Middle frontal gyrus (tissue), 1 donor: ENCODE data around the gene P3H2.
"Not testable (repeated sequence)": the region's sequence is repeated elsewhere in the genome, so short reads cannot be mapped to it uniquely, and the experiment has no call there.

ENCODE experiments used
- DNase-seq: peaks from one replicate; pipeline ENCODE4 v3.0.0-alpha.2; 2015; ENCODE audit warnings: low spot score; ENCODE audit errors: extremely low spot score

P3H2 gene

GRCh38 chr3:190120269-190121060 is at the start of gene P3H2:
Gene P3H2, minus strand, starts transcription at chr3:190120897. Its CDS starts 166 bp downstream, at chr3:190120731.
- peak; percentile 78 for DNase-seq

- DNase-seq: no peak
Measured at GRCh38 chr3:190169877-190170276, 49.2 kb upstream of the P3H2 start.

DNA sequence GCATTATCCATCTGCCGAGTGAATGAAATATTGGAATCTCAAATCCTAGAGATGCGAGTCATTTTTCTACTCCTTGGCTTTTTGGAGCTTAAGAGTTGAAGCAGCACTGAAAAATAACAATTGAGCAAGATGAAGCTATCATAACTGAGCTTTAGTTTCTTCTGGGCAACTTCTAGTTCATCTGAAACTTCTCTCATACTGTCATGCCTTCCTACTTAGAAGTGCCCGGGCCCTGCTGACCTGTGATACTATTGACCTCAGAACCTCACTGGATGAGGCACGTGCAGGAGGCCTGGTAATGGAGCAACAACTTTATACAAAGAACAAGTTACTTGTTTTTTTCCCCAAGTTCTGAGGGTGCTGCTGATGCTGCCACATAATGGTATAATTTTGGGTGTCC is 48.5 kb upstream of the P3H2 start:
- no peak for DNase-seq

DNA sequence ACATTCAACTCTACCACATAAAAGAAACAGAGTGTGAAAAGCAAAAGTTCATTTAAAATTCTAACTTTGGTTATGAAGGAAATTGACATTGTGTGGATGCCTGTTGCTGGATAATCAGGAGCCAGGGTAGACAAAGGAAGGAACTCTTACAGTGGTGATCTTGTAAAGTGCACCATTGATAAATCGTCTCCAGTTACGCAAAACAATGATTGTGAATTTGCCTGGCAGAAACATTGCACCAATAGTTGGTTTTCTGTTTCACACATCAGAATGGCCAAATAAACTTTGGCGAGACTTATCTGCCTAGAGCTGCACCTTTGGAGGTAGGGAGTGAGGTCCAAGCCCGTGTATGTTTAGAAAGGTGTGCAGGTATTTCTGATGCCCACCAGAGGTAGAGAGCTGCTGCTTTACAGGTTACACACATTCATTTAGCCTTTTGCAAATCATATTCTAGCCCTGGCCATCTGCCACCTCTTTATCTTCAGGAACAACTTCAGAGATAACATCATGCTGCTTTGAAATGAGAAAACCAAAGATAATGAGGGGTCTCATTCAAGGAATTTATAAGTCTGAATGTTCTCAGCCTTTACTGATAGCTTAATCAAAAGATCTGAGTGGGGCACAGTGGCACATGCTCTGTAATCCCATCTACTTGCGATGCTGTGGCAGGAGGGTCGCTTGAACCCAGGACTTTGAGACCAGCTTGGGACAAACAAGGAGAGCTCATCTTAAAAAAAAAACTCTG is 47.4 kb upstream of the P3H2 start:
- DNase-seq: no peak

DNA sequence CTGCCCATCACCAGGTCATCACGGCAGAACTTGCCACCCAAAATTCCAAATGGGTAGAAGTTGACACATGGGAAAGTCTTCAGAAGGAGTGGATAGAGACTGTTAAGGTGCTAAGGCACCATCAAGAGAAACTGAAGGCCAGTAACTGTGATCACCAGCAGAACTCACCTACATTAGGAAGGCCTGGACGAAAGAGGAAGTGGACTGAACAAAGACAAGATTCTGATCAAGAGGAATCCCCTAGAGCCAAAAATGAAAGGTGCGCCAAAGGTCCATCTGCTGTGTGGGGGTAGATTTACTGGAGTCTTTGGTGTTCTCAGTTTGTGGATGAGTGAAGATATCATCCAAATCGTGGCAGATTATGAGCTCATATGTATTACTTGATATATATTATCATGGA is 46.3 kb upstream of the P3H2 start:
- DNase-seq: no peak

DNA sequence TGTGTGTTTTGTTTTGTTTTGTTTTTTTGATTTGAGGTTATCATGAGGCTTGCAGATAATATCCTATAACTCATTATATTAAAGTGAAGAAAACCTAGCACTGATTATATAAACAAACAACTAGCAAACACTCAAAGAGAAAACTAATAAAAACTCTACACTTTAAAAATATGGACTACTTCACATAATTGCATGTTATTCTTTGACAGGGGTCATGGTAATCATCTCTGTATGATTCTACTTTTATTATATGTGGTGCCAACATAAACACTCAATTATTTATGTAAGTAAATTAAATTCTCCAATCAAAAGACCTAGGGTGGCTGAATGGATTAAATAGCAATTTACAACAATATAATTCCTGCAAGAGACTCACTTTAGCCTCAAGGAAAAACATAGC is 44.6 kb upstream of the P3H2 start:
- DNase-seq: no peak

DNA sequence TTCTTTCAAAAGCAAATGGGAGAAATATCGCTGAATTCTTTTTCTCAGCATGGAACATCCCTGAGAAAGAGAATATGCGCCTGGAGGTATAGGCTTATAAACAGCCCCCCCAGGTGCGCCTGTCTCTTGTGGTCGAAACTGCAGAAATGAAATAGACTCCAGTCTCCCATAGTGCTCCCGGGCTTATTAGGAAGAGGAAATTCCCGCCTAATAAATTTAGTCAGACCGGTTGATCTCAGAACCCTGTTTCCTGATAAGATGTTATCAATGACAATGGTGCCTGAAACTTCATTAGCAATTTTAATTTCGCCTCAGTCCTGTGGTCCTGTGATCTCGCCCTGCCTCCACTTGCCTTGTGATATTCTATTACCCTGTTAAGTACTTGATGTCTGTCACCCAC is 41.3 kb upstream of the P3H2 start:
- DNase-seq: not testable (repeated sequence)

DNA sequence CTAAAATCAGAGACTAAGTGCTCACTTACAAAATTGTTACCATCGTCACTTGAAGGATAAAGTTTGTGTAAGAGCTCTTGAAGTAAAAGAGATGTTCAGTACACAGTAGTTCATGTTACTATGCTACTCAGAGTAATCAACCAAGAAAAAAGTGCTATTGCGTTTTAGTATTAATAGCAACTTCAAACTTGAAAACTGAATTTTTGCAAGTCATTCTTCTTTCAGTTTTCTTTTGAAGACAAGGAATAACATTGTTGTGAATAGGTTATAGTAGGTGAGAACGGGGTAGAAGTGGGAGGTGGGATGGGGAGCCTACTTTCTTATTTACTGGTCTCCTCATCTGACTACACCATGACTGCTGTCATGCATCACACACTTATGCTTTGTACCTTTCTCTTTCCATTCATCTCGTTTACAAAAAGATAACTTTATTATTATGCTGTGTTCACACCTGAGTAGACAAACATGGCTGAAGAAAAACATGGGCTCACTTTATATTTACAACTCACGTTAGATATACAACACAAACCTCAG is 39.3 kb upstream of the P3H2 start:
- DNase-seq: no peak

DNA sequence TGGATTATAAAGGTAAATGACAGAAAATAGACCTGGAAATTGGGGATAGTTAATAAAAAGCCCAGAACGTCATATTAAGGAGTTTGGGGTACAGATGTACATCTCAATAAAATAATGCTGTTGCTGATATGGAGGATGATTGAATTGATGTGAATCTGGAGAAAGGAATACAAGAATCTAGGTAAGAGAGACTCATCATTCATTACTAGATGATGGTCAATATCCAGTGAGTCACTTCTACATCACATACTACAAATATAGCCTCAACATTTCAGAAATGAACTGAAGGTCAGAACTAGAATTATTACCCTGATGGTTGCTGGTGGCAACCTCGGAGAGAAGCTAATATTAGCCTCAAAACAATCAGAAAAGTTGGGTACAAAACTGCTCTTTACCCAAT is 37.6 kb upstream of the P3H2 start:
- DNase-seq: no peak

DNA sequence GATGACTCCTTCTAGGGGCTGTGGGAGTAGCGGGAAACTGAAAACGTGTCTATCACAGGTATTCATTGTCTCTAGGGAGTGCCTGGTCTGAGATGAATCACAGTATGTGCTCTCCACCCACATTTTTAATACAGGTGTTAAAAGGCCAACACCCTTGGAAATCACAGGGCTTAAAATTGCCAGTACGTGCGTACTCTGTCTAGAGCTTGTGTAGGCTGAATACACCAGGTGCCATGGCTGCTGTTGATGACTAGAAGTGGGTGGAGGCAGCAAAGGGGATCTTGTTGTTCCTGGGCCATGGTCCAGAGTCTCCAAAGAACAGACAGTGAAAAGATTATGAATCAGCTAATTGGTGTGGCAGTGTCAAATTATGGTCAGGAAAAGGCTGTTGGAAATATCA is 35.1 kb upstream of the P3H2 start:
- no peak for DNase-seq

- no peak for DNase-seq
Measured at GRCh38 chr3:190150681-190151080, 30.0 kb upstream of the P3H2 start.

DNA sequence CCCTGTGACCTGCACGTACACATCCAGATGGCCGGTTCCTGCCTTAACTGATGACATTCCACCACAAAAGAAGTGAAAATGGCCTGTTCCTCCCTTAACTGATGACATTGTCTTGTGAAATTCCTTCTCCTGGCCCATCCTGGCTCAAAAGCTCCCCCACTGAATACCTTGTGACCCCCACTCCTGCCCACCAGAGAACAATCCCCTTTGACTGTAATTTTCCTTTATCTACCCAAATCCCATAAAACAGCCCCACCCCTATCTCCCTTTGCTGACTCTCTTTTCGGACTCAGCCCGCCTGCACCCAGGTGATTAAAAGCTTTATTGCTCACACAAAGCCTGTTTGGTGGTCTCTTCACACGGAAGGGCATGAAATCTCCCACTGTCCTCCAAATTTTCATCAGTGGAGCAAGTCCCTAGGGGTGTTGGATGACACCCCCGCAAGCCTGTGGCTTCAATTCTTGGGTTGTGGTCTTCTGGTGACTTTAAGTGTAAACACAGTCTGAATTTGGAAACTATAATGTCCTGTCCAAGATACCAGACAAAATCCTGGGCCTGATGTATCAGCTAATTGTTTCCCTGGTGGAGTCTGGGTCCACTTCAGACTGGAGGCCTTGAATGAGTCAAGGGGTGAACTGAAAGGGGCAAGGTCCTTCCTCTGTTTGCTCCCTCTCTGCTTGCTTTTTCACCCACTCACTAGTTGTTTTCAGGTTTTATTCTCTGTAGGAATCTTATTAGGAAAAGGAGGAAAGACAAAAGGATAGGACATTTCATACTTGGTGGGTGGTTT is 29.3 kb upstream of the P3H2 start:
- DNase-seq: not testable (repeated sequence)

GRCh38 chr3:190144793-190145192 is 24.1 kb upstream of the P3H2 start:
- DNase-seq: not testable (repeated sequence)

GRCh38 chr3:190142041-190142440 is 21.3 kb upstream of the P3H2 start:
- DNase-seq: no peak

DNA sequence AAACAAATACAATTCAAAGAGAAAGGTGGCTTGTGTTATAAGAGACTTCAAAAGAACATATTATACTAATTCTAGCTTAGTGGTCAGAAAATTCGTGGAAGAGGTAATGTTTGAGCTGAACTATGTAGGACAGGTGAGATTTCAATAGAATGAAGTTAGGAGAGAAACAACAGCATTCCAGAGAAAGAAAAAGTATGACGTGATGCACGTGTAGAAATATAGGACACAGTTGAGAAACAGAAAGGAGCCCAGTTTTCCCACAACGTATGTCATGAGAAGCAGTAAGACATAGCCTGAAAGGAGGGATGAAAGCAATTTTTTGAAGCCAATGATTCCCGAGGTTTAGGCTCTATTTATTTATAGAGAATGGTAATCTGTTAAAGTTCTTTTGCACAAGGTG is 18.7 kb upstream of the P3H2 start:
- DNase-seq: no peak

DNA sequence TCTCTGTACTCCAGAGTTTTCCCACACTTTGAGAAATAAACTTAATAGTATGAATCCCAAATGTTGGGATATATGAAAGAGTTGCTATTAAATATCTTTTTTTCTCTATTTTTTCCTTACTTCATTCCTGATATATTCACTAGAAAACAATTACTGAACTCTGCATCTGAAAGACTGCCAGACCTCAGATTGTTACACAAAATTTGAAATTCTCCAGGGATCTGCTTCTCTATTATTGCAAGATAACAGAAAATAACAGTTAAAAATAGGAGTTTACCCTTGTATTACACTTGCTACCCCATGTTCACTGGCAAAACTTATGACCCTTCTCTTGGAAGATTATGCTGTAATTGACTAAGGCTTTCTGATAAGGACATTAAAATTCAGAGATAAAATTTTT is 11.7 kb upstream of the P3H2 start:
- DNase-seq: no peak

DNA sequence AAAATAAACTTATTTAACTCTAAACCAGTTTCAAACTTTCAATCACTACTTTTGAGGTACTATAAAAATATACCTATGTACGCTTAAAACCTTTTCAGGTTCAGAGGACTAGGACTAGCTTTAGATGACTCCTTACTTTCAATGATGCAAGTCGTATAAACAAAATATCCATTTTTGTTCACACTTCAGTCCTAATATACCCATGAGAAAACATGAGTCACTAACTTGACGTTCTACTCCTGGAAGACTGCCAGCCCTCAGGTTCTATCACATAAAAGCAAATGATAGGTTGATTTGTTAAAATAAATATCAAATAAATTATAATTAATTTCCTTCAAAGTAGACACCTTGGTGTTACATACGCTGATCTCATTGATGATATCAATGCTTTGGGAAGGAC is 10.6 kb upstream of the P3H2 start:
- DNase-seq: no peak

- no peak for DNase-seq
Measured at GRCh38 chr3:190130696-190131095, 10.0 kb upstream of the P3H2 start.

DNA sequence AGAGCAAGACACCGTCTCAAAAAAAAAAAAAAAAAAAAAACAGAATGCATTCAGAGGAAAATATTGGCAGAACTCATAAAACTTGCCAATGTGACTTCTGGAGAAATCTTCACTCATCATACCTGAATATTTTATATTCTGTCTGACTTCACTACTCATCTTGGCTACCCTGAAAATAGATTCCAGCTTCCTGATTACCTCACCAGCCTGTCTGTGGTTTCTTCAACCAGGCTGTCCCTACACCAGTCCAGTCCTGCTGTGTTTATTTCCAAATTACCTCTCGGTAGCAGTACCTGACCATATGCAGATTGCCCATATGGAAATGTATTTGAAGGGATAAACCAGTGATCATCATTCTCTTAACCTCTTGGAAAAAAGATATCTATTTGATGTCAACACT is 9.3 kb upstream of the P3H2 start:
- DNase-seq: no peak

- DNase-seq: no peak
Measured at GRCh38 chr3:190127797-190128196, 7.1 kb upstream of the P3H2 start.

GRCh38 chr3:190127195-190127594 is 6.5 kb upstream of the P3H2 start:
- DNase-seq: no peak
